ENCODE measurements around the gene RGS3.

DNA sequence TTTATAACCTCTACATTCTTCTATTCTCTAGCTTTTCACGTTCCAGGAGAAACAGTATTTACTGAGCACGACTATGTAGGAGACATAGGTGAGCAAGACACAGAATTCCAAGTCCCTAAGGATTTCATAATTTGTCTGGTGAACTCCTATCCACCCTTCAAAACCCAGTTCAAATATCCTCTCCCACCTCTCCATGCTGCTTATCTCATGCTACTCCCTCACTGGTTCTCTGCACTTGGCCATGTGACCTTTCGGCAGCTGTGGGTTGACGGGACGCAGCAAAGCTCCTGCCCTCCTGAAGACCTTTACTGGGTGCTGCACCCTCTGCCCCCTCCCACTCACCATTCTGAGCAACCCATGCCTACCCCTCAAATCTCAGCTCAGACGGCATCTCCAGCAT is 173.2 kb downstream of the RGS3 start:
- TF ChIP-seq PPARA (CRISPR knock-in tag; IDR thresholded peaks at IDR 0.05; ENCODE audit: borderline replicate concordance) (no peak), ISL1 (CRISPR knock-in tag; IDR thresholded peaks at IDR 0.05) (no peak), OSR1 (CRISPR knock-in tag; IDR thresholded peaks at IDR 0.05) (no peak), ZNF565 (CRISPR knock-in tag; conservative IDR thresholded peaks at IDR 0.05; ENCODE audit: low read depth) (no peak), ESRRG (CRISPR knock-in tag; IDR thresholded peaks at IDR 0.05) (no peak), ARNTL (CRISPR knock-in tag; IDR thresholded peaks at IDR 0.05; ENCODE audit: borderline replicate concordance, low read depth) (no peak)
- TF ChIP-seq, protein P1, sequence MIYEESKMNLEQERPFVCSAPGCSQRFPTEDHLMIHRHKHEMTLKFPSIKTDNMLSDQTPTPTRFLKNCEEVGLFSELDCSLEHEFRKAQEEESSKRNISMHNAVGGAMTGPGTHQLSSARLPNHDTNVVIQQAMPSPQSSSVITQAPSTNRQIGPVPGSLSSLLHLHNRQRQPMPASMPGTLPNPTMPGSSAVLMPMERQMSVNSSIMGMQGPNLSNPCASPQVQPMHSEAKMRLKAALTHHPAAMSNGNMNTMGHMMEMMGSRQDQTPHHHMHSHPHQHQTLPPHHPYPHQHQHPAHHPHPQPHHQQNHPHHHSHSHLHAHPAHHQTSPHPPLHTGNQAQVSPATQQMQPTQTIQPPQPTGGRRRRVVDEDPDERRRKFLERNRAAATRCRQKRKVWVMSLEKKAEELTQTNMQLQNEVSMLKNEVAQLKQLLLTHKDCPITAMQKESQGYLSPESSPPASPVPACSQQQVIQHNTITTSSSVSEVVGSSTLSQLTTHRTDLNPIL (CRISPR knock-in tag; IDR thresholded peaks at IDR 0.05; ENCODE audit: low read depth) = no peak
